OCI-M2 (cell line): Measurements from ENCODE around the gene UTP3.
"Not testable (repeated sequence)": the region's sequence is repeated elsewhere in the genome, so short reads cannot be mapped to it uniquely, and the experiment has no call there.

Experiments used
- DNase-seq: peaks from one replicate; lab custom pipeline; 2025; ENCODE audit not compliant: unreplicated experiment; lab: John Stamatoyannopoulos, UW

Gene UTP3

DNA sequence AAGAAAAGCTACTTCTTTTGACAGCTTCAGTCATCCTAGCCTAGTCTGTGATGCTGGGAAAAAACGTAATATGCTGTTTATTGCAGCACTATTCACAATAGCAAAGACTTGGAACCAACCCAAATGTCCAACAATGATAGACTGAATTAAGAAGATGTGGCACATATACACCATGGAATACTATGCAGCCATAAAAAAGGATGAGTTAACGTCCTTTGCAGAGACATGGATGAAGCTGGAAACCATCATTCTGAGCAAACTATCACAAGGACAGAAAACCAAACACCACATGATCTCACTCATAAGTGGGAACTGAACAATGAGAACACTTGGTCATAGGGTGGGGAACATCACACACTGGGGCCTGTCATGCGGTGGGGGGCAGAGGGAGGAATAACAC is 6.2 kb upstream of the UTP3 start:
- not testable (repeated sequence) for DNase-seq

DNA sequence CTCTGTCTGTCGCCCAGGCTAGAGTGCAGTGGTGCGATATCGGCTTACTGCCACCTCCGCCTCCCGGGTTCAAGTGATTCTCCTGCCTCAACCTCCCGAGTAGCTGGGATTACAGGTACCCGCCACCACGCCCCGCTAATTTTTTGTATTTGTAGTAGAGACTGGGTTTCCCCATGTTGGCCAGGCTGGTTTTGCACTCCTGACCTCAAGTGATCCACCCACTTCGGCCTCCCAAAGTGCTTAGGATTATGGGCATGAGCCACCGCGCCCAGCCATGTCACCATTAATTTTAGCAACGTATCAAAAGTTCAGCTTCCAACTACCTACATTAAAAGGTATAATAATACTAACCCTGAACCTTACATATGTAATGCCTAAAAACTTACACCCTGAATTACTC is 940 bp upstream of the UTP3 start:
- no peak for DNase-seq

DNA sequence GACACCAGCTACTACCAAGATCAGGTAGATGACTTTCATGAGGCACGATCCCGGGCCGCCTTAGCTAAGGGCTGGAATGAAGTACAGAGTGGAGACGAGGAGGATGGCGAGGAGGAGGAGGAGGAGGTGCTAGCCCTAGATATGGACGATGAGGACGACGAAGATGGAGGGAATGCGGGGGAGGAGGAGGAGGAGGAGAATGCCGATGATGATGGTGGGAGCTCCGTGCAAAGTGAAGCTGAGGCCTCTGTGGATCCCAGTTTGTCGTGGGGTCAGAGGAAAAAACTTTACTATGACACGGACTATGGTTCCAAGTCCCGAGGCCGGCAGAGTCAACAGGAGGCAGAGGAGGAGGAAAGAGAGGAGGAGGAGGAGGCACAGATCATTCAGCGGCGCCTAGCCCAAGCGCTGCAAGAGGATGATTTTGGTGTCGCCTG is 481 bp downstream of the UTP3 start:
- no peak for DNase-seq

DNA sequence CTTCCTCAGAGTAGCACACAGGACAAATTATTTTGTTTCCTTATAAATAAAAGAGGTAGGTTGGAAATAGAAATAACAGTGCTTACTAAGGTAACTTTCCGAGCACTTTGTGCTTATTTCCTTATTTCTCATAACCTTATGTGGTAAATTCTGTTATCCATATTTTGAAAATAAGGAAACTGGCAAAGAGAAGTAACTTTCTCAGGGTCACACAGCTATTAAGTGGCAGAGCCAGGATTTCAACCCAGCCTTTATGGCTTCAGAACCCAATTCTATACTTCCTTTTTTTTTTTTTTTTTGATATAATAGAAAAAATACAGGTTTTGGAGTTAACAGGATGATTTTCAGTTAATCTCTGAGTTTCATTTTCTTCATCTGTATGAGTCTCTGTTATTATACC is 3.3 kb downstream of the UTP3 start:
- no peak for DNase-seq

DNA sequence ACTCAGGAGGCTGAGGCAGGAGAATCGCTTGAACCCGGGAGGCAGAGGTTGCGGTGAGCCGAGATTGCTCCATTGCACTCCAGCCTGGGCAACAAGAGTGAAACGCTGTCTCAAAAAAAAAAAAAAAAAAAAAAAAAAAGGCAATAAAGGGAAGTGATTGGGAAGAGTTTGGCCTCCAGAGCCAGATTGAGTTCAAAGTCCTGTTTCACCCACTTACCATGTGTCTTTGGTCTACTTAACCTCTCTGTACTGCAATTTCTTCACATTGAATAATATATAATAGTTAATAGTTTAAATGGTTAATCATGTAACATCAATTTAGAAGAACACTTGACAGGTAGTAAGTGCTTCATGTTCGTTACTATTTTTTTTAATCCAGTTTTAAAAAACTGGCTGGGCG is 6.3 kb downstream of the UTP3 start:
- DNase-seq: not testable (repeated sequence)

GRCh38 chr4:70698435-70698834 is 10.1 kb downstream of the UTP3 start:
- not testable (repeated sequence) for DNase-seq

DNA sequence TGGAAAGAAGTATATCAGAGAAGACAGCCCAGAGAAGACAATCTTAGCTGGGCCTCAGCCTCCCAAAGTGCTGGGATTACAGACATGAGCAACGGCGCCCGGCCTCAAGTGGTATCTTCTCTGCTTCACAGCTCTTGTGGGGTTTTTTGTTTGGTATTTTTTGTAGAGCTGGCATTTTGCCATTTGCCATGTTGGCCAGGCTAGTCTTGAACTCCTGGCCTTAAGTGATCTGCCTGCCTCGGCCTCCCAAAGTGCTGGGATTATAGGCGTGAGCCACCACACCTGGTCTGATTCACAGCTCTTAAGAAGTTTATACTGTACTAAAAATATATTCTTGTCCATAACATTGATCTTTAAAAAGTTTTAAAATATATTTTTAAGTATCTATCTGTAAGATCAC is 12.4 kb downstream of the UTP3 start:
- DNase-seq: no peak

DNA sequence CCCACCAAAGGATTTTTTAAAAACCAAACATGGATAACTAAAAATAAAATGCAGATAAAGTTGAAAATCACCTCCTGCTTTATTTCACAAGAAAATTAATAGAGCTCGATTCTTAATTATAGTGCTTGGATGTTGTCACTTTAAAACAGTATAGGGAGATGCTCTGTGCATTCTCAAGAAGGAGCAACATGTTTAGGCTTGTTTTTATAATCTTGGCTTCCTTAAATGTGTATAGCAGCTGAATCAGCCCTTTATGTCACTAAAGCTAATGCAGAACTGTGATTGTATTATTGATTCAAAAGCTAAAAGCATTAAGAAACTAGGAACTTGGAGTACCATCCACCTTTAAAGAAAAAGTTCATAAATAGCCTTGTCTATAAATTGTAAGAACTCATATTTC is 12.9 kb downstream of the UTP3 start:
- no peak for DNase-seq

DNA sequence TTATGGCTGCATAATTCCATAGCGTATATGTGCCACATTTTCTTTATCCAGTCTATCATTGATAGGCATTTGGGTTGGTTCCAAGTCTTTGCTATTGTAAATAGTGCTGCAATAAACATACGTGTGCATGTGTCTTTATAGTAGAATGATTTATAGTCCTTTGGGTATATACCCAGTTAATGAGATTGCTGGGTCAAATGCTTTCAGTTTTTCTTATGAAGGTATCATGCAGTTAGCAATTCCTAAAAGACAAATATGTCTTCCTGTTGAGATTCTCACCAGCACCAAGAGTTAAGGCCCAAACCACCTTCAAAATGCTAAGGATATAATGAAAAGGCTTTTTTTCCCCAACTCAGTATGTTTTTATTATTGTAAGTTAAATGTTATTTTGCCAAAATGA is 14.3 kb downstream of the UTP3 start:
- not testable (repeated sequence) for DNase-seq

- peak; percentile 7 for DNase-seq
Observed at GRCh38 chr4:70703619-70704214, 15.4 kb downstream of the UTP3 start.

DNA sequence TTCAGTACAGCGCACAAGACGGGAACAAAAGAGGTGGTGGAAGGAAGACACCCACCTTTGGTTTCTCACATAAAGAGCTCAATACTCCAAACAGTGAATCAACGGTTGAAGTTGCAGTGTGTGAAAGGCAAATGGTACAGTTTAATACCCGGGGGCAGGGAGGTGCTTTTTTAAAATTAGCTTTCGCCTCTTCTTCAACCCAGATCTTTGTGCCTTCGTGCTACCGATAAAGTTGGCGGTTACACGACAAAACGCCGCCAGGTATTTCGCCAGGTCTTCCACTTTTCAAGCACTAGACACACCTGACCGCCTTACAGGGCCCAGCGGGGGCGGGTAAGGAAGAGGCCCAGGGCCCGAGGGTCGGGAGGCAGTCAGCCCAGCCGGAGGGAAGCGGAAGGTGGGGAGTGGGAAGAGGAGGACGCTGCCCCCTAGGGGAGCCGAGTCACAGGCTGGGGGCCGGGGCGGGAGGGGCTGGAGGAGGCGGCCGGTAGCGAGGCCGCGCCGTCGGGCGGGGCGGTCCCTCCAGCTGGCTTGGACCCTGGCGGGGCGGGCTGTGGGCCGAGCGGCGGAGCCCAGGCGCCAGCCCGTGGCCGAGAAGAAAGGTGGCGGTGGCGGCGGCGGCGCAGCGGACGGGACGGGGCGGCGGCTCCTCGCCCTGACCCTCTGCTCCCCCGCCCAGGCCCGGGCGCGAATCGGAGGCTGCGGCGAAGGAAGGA is 16.0 kb downstream of the UTP3 start:
- no peak for DNase-seq

- no peak for DNase-seq
Observed at GRCh38 chr4:70704931-70705182, 16.5 kb downstream of the UTP3 start.

- DNase-seq: peak; percentile 18
Observed at GRCh38 chr4:70705183-70706043, 17.1 kb downstream of the UTP3 start.

- no peak for DNase-seq
Observed at GRCh38 chr4:70706044-70706461, 17.7 kb downstream of the UTP3 start.

DNA sequence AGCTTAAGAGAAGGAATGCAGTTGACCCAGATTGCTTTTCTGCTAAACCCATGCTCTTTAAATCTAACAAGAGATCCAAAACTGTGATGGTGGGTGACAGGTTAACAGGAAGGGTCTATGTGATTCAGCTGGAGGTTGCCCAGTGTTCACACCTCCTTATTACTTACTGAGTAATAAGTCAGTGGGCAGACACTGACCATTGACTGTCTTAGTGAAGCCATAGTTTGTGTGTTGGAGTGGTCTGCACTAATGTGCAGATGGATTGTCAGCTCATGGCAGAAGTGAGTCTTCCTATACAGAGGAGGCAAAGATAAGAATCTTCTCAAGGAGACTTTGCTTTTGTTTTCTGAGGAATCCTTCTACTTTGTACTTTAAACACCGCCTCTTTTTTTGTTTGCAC is 18.2 kb downstream of the UTP3 start:
- no peak for DNase-seq

- no peak for DNase-seq
Observed at GRCh38 chr4:70709611-70710205, 21.4 kb downstream of the UTP3 start.

GRCh38 chr4:70711599-70711998 is 23.3 kb downstream of the UTP3 start:
- no peak for DNase-seq

- no peak for DNase-seq
Observed at GRCh38 chr4:70712150-70712549, 23.8 kb downstream of the UTP3 start.

- DNase-seq: no peak
Observed at GRCh38 chr4:70712604-70713452, 24.5 kb downstream of the UTP3 start.

DNA sequence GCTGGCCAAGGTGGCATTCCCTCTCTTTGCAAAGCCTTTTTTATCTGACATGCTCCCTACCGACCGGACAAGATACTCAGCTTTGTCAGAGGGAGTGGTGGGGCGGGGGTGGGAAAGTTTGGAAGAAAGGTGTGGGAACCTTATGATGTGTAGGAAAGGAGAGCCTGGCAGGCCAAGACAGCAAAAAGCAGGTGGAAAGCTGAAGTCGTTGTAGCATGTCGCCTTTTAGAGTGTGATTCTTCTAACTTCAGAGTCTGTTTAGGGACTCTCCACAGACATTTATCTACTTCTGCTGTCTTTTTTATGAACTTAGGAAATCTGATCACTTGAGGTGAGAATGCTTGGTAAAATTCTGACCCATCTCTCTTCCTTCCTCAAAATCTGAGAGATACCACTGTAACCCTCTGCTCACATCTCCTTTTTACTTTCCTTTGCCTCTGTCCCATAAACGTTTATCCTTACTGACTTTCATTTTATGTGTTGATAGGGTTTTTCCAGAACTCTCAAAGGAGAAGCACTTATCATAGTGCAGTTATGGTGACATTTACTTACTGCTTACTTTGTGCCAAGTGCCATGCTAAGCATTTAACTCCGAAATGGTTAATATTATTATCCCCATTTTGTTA is 25.2 kb downstream of the UTP3 start:
- DNase-seq: no peak
